GM18499 (cell line): Measurements from ENCODE around the gene MIER2.
"Not testable (repeated sequence)": the region's sequence is repeated elsewhere in the genome, so short reads cannot be mapped to it uniquely, and the experiment has no call there.

Experiments used
- ATAC-seq: cut with Tn5 transposase; IDR thresholded peaks from one replicate; pipeline ENCODE4 v1.9.1; 2021; ENCODE audit warnings: moderate number of reproducible peaks; ENCODE audit not compliant: insufficient read depth, unreplicated experiment

The MIER2 gene

GRCh38 chr19:362683-363082 is 18.1 kb upstream of the MIER2 start:
- no peak for ATAC-seq

- no peak for ATAC-seq
These were observed 17.6 kb upstream of the MIER2 start for GRCh38 chr19:362154-362553.

- no peak for ATAC-seq
These were observed 15.0 kb upstream of the MIER2 start for GRCh38 chr19:359653-359925.

GRCh38 chr19:355536-355935 is 10.9 kb upstream of the MIER2 start:
- not testable (repeated sequence) for ATAC-seq

GRCh38 chr19:355134-355533 is 10.5 kb upstream of the MIER2 start:
- no peak for ATAC-seq

- ATAC-seq: no peak
These were observed 7.5 kb upstream of the MIER2 start for GRCh38 chr19:351976-352625.

- no peak for ATAC-seq
These were observed 3.6 kb upstream of the MIER2 start for GRCh38 chr19:347946-348861.

GRCh38 chr19:345320-345879 is 804 bp upstream of the MIER2 start:
- ATAC-seq: no peak

GRCh38 chr19:343941-344624 is 513 bp downstream of the MIER2 start:
- no peak for ATAC-seq

GRCh38 chr19:343451-343931 is 1.1 kb downstream of the MIER2 start:
- ATAC-seq: no peak

GRCh38 chr19:342801-343421 is 1.7 kb downstream of the MIER2 start:
- ATAC-seq: no peak

- ATAC-seq: no peak
These were observed 2.5 kb downstream of the MIER2 start for GRCh38 chr19:342128-342455.

- no peak for ATAC-seq
These were observed 3.0 kb downstream of the MIER2 start for GRCh38 chr19:341386-342127.

GRCh38 chr19:340620-341385 is 3.8 kb downstream of the MIER2 start:
- ATAC-seq: no peak

GRCh38 chr19:339262-339887 is 5.2 kb downstream of the MIER2 start:
- ATAC-seq: no peak

GRCh38 chr19:338421-338820 is 6.2 kb downstream of the MIER2 start:
- no peak for ATAC-seq

GRCh38 chr19:336067-336614 is 8.5 kb downstream of the MIER2 start:
- no peak for ATAC-seq

GRCh38 chr19:335486-336066 is 9.0 kb downstream of the MIER2 start:
- ATAC-seq: no peak
